Osteoblast (primary cell): ENCODE results near the gene TMEM108. TPM values are rescaled to one million over a fixed set of nuclear protein-coding genes. Genes with fewer than 3 reads are reported as not detected.

Experiments used
- DNase-seq: peaks from one replicate; pipeline ENCODE4 v3.0.0; 2011; ENCODE audit warnings: low spot score, mixed read lengths; ENCODE audit not compliant: insufficient read length; ENCODE audit errors: missing footprints
- H2AFZ ChIP-seq: 2 replicates; pipeline ENCODE4 v1.6.0; 2011; ENCODE audit warnings: mild to moderate bottlenecking, low read length
- H3K27ac ChIP-seq: 2 replicates; pipeline ENCODE4 v1.5.1; 2011; ENCODE audit warnings: mild to moderate bottlenecking, low read depth, low read length, moderate library complexity
- H3K27me3 ChIP-seq: 2 replicates; pipeline ENCODE4 v1.6.0; 2012; ENCODE audit warnings: mild to moderate bottlenecking, control low read depth, inconsistent platforms, low read length, moderate library complexity; ENCODE audit not compliant: insufficient read depth
- H3K36me3 ChIP-seq: 2 replicates; pipeline ENCODE4 v1.5.1; 2011; ENCODE audit warnings: mild to moderate bottlenecking, low read length, control low read depth, moderate library complexity; ENCODE audit not compliant: insufficient read depth
- H3K4me1 ChIP-seq: 2 replicates; pipeline ENCODE4 v1.5.1; 2011; ENCODE audit warnings: mild to moderate bottlenecking, low read length, control low read depth, moderate library complexity; ENCODE audit not compliant: insufficient read depth
- H3K4me2 ChIP-seq: 2 replicates; pipeline ENCODE4 v1.6.0; 2011; ENCODE audit warnings: mild to moderate bottlenecking, low read length; ENCODE audit not compliant: insufficient read depth
- H3K4me3 ChIP-seq: fragments of 200-600 bp; sonication (generic); 3 replicates; pipeline ENCODE4 v1.5.1; 2012; ENCODE audit warnings: mild to moderate bottlenecking, low read length, inconsistent platforms; ENCODE audit not compliant: insufficient read depth
- H3K79me2 ChIP-seq: 2 replicates; pipeline ENCODE4 v1.6.0; 2012; ENCODE audit warnings: mild to moderate bottlenecking, low read length, control low read depth, inconsistent platforms; ENCODE audit not compliant: insufficient read depth
- H3K9me3 ChIP-seq: 2 replicates; pipeline ENCODE4 v1.5.1; 2011; ENCODE audit warnings: low read depth, low read length, control low read depth
- H4K20me1 ChIP-seq: 2 replicates; pipeline ENCODE4 v1.6.0; 2012; ENCODE audit warnings: mild to moderate bottlenecking, low read length, control low read depth; ENCODE audit not compliant: insufficient read depth
- total RNA-seq: library from RNA; depleted of rRNA; stranded (reverse); fragments of >200 nt; gene quantifications from 2 replicates; pipeline ENCODE4 v1.2.3, GENCODE V29; 2012
- TF ChIP-seq, protein P1 (sequence below): IDR thresholded peaks from 2 replicates; pipeline ENCODE4 v1.5.1; 2011; ENCODE audit warnings: mild to moderate bottlenecking, low read depth, low read length, moderate library complexity; ENCODE audit errors: extremely low read depth

Gene TMEM108
- total RNA-seq, 1 donor, result 0.36 TPM

DNA sequence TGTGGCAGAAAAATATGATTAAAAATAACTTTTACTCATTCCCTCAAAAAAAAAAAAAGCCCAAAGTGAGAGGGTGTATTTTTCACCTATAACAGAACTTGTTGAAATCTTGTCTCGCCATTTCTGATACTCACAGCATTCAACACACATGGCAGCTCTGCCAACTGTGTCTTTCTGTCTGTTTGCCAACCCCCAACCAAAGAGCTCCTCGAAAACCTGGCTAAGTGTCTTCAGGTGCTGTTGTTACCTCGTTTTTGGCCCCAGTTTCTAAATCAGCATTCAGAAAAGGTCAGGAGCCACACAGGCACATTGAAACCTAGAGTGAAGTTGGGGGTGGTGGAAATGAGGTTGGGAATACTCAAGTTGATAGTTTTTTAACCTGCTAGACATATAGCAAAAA is 123.5 kb downstream of the TMEM108 start:
- peak; percentile 29 for DNase-seq
- H3K36me3 ChIP-seq, result no peaks in the 10 kb centered on the region
- H3K9me3 ChIP-seq, result no peaks in the 10 kb centered on the region
- no peaks in the 10 kb centered on the region for H3K27me3 ChIP-seq
- no peaks in the 10 kb centered on the region for H3K79me2 ChIP-seq
- TF ChIP-seq, protein P1, sequence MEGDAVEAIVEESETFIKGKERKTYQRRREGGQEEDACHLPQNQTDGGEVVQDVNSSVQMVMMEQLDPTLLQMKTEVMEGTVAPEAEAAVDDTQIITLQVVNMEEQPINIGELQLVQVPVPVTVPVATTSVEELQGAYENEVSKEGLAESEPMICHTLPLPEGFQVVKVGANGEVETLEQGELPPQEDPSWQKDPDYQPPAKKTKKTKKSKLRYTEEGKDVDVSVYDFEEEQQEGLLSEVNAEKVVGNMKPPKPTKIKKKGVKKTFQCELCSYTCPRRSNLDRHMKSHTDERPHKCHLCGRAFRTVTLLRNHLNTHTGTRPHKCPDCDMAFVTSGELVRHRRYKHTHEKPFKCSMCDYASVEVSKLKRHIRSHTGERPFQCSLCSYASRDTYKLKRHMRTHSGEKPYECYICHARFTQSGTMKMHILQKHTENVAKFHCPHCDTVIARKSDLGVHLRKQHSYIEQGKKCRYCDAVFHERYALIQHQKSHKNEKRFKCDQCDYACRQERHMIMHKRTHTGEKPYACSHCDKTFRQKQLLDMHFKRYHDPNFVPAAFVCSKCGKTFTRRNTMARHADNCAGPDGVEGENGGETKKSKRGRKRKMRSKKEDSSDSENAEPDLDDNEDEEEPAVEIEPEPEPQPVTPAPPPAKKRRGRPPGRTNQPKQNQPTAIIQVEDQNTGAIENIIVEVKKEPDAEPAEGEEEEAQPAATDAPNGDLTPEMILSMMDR, result no peak
- H3K4me1 ChIP-seq, result no peaks in the 10 kb centered on the region
- no peak overlapping the region for H3K4me2 ChIP-seq
- no peak overlapping the region for H2AFZ ChIP-seq
- no peak overlapping the region for H3K4me3 ChIP-seq
- no peaks in the 10 kb centered on the region for H4K20me1 ChIP-seq
- no peak overlapping the region for H3K27ac ChIP-seq

DNA sequence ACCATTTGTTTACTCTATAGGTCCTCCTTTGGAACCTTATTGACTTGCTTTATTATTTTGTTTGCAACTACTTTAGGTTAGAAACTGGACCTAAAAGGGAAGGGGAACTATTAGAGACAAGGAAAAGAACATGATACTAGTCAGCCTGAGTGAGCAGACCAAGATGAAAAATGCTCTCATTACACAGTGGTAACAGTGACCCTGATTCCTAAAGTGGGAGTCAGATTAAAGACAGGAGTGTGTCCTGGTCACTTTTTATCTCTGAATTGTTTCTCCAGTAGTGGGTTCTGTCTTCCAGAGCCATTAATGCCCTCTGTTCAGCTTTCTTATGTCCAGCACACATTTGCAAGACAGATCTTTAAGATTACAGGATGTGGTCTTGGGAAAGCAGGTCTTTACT is 124.1 kb downstream of the TMEM108 start:
- Histone ChIP-seq H4K20me1 (no peaks in the 10 kb centered on the region), H3K36me3 (no peaks in the 10 kb centered on the region), H3K4me2 (no peak overlapping the region), H3K79me2 (no peaks in the 10 kb centered on the region), H3K27me3 (no peaks in the 10 kb centered on the region), H3K27ac (no peak overlapping the region), H3K9me3 (no peaks in the 10 kb centered on the region), H3K4me3 (no peak overlapping the region), H2AFZ (no peak overlapping the region), H3K4me1 (no peaks in the 10 kb centered on the region)
- TF ChIP-seq, protein P1, result no peak
- peak; percentile 49 for DNase-seq

DNA sequence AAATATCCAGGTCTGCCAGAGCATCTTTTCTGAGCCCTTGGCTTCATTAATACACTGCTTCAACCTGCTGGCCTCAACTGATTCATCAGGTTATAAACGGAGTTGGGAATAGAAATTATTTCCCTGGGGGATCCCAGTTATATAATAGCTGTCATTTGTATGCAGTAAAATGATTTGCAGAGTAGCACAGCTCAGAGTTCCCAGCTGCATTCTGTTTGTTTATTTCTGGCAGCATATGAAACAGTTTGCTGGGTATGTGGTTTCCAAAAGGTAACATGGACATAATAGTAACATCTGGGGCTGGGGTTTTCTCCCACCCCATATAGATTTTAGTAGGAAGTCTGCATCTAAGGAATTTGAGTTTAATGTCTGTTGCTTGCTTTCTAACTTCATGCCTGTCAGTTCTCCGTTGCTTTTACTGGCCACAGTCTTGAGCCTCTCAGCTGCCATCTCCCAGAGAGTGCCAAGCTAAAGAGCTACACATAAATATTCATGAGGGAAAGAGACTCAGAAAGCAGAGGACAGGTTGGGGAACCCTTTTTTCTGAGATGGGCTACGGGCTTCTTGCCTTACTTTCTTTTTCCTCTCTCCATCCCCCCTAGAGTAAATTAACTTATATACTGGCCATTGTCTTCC is 124.6 kb downstream of the TMEM108 start:
- TF ChIP-seq, protein P1, result no peak
- H3K4me1 ChIP-seq, result no peaks in the 10 kb centered on the region
- H3K4me3 ChIP-seq, result no peak overlapping the region
- no peaks in the 10 kb centered on the region for H4K20me1 ChIP-seq
- no peak overlapping the region for H2AFZ ChIP-seq
- H3K27me3 ChIP-seq, result no peaks in the 10 kb centered on the region
- H3K9me3 ChIP-seq, result no peaks in the 10 kb centered on the region
- no peaks in the 10 kb centered on the region for H3K79me2 ChIP-seq
- H3K27ac ChIP-seq, result no peak overlapping the region
- H3K36me3 ChIP-seq, result no peaks in the 10 kb centered on the region
- DNase-seq, result no peak
- H3K4me2 ChIP-seq, result no peak overlapping the region

DNA sequence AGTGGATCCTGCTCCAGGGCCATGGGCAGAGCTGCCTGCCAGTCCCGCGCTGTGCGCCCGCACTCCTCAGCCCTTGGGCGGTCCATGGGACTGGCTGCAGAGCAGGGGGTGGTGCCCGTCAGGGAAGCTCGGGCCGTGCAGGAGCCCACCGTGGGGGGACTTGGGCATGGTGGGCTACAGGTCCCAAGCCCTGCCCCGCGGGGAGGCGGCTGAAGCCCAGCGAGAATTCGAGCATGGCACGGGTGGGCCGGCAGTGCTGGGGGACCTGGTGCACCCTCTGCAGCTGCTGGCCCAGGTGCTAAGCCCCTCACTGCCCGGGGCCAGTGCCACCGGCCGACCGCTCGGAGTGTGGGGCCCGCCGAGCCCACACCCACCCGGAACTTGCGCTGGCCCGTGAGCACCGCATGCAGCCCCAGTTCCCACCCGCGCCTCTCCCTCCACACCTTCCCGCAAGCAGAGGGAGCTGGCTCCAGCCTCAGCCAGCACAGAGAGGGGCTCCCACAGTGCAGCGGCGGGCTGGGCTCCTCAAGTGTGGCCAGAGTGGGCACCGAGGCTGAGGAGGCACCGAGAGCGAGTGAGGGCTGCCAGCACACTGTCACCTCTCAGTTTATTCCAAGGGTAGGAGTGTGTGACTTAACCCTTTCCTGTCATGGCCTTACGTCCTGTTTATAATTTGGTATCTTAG is 129.3 kb downstream of the TMEM108 start:
- no peak overlapping the region for H3K4me2 ChIP-seq
- no peaks in the 10 kb centered on the region for H3K9me3 ChIP-seq
- H3K4me3 ChIP-seq, result no peak overlapping the region
- no peaks in the 10 kb centered on the region for H3K27me3 ChIP-seq
- no peak overlapping the region for H2AFZ ChIP-seq
- H3K4me1 ChIP-seq, result no peaks in the 10 kb centered on the region
- TF ChIP-seq, protein P1, result no peak
- H3K27ac ChIP-seq, result no peak overlapping the region
- no peak for DNase-seq
- no peaks in the 10 kb centered on the region for H3K36me3 ChIP-seq
- H4K20me1 ChIP-seq, result no peaks in the 10 kb centered on the region
- H3K79me2 ChIP-seq, result no peaks in the 10 kb centered on the region
